NB4 (cell line): Measurements from ENCODE around the gene LDLRAD3.

Experiments used
- CTCF ChIP-seq: IDR thresholded peaks from one replicate; pipeline ENCODE4 v1.5.1; 2012; ENCODE audit warnings: low read depth, low read length
- MAX ChIP-seq: IDR thresholded peaks from 2 replicates; pipeline ENCODE4 v1.6.1; 2011; ENCODE audit warnings: low read depth, low read length
- POLR2A ChIP-seq: IDR thresholded peaks from 2 replicates; pipeline ENCODE4 v1.6.1; 2011; ENCODE audit warnings: mild to moderate bottlenecking; ENCODE audit not compliant: insufficient read length; ENCODE audit errors: extremely low read depth

GRCh38 chr11:36271794-36272407 is 328.0 kb downstream of the LDLRAD3 start:
- TF ChIP-seq CTCF (no peak), MAX (no peak), POLR2A (no peak)
